ENCODE data around the gene NKAIN2.
"Not testable (repeated sequence)": the region's sequence is repeated elsewhere in the genome, so short reads cannot be mapped to it uniquely, and the experiment has no call there.

The NKAIN2 gene

DNA sequence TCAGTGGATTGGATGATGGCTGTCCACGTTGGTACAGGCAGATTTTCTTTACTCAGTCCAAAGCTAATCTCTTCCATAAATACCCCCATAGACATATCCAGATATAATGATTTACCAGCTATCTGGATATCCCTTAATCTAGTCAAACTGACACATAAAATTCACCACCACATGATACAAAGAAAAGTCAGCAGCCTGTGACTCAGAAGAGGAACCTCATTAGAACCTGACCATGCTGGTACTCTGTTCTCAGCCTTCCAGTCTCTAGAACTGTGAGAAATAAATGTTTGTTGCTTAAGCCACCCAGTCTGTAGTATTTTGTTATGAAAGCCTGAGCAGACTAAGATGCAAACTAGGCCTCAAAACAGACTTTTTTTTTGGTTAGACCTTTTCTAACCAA is 727.3 kb downstream of the NKAIN2 start:
- no peak for DNase-seq

DNA sequence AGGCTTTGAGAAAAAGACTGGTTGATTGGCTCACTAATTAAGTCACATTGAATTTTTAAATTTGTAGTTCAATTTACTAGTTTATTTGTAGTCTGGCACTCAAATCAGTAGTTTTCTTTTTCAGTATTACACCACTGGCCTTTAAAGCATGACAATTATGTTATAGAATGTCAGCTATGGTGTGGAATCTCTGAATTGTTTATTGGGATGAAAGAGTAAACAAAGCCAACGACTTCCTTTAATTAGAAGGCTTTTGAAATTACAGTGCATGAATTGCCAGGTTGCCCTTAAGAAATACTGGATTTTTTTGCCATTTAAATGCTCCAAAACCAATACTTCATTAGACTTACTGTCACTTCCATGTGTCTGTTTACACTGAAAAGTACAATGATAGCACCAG is 731.6 kb downstream of the NKAIN2 start:
- no peak for DNase-seq

DNA sequence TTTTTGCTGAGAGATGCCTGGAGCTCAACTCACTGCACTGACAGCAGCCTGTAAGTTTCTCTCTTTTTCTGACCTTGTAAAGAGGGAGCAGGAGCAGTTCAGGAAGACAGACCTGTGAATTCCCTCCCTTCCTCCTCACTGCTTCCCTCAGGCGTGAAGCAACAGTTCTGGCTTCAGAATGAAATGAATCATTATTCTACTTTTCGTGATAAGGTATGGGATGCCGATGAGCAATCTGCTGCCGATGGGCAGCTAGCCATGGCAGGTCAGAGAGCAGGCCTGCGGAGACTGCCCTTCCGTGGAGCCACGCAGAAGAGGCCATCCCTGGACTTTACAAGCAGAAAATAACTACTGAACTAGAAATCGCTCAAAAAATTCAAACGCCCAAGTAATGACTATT is 732.1 kb downstream of the NKAIN2 start:
- DNase-seq: peak in 1 of 2 experiments; percentile 11

DNA sequence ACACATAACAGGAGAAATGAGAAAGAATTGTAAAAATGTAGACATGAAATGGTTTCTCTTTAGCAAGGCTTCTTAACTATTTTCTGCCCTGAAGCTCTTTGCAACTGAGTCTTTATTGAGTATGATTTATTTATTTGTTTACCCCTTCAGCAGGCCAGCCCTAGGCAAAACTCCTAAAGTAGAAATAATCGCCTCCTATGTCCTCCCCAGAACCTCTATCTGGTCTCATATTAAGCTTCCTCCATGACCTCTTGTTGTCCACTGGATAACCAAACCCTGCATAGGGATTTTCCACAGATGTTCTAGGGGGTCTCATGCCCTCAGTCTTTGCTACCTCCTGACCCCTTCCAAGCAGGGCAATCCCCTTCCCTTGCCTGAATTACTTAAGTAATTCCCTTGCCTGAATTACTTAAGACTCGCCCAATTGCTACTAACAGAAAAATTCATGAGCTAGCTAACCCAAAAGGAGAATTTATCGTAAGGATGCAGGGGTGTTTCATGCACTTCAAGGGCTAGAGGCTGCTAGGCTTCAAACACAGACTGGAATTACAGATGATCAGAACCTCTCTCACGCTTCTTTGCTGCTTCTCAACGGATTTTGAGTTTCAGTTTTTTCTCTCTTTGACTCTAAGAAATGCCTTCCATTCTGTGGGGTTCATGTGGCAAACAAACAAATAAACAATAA is 732.6 kb downstream of the NKAIN2 start:
- DNase-seq: peak in 1 of 2 experiments; percentile 2

DNA sequence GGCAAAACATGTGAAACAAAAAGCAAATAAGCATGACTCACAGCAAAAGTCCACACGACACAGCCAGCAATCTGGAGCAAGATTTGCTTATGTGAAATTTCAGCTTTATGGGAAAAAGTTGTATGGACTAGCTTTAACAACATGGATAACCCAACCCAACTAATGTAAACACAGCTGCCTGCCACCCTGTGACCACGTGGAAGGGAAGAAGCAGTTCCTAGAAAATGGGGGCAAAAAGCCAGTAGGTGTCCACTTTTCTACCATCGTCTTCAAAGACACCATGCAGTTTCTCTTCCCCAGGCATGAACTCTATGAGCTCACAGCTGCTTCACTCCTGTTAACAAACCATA is 733.2 kb downstream of the NKAIN2 start:
- DNase-seq: peak; percentile 45 to 47

DNA sequence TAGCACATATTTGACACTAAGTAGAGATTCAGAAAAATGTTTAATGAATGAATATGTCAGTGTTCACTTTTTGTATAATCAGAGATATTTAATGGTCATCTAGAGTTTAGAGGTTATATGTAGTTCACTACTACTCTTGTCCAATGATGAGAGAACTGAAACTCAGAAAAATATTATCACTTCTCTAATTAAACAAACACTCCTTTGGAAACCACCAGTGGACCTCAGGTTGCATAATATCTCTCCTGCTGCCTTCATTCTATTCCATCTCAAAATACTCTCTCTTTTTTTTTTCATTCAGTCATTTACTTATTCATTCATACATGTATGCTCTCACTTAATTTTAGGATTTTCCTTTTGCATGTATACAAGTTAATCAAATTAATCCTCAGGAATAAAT is 735.4 kb downstream of the NKAIN2 start:
- no peak for DNase-seq

DNA sequence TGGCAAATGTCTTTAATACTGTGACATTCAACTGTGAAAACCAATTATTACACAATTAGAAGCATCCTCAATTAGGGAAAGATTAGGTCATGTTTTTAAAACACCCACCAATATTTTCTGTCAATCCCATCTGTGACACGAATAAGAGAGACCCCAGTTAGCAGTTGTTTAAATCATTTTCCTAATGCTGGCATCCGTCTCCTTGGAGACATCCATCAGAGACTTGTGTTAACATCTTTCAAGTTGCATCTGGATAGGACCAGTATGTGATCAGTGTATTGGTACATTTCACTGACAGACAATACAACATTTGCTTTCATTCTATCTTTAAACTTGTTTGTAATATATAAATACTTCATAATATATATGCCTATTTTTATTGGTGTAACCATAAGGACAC is 737.9 kb downstream of the NKAIN2 start:
- no peak for DNase-seq

DNA sequence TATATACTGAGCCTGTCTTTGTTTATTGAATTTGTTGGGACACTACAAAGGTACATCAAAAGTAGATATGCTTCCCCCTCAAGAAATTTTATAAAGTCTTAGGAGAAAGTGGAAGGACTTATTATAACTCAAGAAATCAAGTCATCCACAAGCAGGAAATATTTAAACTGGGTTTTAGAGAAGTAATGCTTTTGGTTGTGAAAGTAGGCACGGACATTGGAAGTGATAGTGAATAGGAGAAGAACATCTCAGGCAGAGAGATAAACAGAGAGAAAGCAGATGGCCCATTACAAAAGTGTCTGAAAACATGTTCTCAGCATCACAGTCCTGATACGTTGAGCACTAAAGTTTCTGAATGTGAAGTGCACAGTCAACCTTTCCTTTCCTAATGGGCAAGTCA is 742.9 kb downstream of the NKAIN2 start:
- no peak for DNase-seq

DNA sequence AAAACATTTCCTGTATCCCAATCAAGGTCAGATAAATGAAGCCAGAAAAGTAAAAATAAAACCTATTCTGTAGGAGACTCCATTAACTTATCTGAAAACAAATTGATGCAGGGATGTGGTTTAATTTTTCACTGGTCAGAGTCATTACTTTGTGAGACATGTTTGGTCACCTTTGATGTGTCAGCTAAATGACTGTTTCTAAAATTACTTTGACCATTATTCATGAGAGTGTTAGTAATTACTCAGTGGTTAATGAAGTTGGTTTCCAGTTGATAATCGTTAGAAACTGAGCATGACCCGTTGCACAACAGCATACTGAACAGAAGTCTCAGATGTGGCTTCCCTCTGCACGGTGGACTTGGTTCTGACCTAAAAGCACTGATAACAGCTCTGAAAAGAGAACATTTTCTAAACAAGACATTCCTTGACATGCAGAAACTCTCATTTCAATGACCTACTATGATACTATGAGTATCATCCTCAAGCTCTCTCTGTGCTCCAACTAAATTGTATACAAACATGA is 748.1 kb downstream of the NKAIN2 start:
- no peak for DNase-seq

DNA sequence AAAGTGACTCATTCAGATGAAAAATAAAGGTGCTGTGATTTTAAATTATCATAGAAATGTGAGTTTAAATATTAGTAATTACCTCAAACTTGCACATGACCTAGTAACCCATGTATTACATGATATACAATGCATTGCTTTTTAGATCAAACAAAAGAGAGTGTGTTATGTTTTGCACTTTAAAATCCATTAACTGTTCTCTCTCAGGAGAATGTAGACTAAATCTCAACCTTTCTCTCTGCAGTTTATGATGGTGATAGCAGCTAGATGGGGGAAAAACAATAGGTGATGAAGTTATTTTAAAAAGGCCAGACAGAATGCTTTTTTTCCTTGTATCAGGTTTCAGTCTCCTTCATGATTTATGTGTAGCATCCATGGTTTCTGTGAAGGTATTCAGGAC is 754.2 kb downstream of the NKAIN2 start:
- no peak for DNase-seq

DNA sequence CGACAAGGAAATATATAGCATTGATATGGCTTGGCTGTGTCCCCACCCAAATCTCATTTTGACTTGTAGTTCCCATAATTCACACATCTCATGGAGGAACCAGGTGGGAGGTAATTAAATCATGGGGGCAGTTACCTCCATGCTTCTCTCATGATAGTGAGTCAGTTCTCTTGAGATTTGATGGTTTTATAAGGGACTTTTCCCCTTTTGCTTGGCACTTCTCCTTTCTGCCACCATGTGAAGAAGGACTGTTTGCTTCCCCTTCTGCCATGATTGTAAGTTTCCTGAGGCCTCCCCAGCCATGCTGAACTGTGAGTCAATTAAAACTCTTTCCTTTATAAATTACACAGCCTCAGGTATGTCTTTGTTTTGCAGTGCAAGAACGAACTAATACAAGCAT is 756.4 kb downstream of the NKAIN2 start:
- DNase-seq: not testable (repeated sequence)

DNA sequence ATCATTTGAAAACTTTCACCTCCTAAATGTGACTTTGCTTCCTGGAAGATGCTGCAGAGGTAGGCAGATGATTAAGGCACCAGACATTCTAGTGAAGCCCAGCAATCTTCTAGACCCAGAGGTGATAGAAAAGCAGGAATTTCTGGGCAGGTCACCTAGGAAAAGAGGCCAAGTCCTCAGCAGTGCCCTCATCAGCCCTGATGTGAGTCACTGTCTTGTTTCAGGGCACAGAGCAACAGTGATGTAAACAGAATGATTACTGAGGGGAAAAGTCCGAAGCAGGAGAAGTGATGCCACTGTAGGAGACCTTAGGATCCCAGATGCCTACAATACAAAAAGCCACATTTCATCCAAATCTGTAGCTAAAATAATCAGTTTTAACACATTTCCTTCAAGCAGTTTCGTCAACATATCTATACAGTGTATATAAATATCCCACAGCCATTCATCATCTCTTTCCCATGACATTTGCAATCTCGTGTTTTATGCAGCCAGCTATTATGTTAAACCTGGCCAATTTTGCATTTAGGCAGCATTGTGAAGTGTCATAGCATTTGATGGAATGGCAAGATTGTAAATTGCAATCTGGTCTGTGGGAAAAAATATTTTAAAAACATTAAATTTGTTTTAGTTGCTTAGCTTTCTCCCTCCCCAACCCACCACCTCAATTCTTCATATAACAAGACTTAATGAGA is 757.4 kb downstream of the NKAIN2 start:
- no peak for DNase-seq

DNA sequence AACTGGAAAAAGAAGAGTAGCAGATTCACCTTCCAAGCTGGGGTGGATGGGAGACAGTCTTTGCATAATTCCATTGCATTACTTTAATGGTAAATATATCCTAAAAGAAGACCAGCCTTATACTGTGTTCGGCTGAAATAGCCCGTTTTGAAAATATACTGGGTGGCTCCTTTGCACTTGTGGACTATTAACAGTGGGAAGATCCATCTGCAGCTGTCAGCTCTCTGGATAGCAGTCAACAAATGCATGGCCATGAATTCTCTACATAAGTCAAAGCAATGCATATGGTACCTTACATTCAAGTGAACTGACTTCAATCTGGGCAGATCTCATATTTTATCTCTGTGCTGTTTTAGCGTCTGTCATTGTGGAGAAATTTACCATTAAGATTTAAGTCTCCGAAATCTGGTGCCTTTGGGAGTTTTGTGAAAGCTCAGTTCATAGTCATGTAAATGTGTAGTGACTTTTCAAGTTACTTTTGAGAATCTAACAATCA is 758.0 kb downstream of the NKAIN2 start:
- no peak for DNase-seq

DNA sequence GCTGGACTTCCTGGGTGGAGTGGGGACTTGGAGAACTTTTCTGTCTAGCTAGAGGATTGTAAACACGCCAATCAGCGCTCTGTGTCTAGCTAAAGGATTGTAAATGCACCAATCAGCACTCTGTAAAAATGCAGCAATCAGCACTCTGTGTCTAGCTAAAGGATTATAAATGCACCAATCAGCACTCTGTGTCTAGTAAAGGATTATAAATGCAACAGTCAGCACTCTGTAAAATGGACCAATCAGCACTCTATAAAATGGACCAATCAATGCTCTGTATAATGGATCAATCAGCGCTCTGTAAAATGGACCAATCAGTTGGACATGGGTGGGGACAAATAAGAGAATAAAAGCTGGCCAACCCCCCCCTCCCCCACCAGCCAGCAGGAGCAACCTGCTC is 760.5 kb downstream of the NKAIN2 start:
- not testable (repeated sequence) for DNase-seq

DNA sequence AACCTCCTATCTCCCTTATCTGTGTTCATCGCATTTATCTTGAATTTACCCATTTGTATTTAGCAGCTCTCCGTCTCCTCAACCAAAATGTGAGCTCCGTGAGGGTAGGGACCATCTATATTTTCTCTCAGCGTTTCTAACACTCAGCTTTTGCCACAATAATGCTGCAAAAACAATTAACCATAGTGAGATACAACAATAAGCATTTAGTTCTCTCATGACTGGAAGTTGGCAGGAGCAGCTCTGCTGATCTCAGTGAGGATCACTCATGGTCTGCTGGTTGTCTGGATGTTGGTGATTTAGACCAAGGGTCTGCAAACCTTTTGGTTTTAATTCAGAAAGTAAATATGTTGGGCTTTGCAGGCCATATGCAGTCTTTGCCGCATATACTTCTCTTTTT is 763.7 kb downstream of the NKAIN2 start:
- DNase-seq: no peak

DNA sequence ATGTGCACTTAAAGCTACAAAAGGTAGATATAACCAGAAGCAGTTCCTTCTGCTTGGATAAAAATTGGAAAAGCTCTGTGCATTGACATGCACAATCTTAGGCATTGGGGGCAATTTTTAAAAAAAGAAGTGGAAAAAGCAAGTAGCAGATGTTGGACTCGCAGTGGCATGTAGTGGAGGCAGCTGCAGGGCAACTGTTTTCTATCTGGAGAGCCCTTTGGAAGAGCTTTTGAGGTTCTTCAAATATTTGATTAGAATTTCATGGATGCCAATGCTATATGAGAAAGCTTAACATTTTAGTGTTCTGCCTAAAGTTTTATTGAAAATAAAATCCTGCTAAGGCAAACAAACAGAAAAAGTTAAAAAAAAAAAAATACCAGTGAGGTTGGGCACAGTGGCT is 770.3 kb downstream of the NKAIN2 start:
- DNase-seq: peak; percentile 39 to 50

DNA sequence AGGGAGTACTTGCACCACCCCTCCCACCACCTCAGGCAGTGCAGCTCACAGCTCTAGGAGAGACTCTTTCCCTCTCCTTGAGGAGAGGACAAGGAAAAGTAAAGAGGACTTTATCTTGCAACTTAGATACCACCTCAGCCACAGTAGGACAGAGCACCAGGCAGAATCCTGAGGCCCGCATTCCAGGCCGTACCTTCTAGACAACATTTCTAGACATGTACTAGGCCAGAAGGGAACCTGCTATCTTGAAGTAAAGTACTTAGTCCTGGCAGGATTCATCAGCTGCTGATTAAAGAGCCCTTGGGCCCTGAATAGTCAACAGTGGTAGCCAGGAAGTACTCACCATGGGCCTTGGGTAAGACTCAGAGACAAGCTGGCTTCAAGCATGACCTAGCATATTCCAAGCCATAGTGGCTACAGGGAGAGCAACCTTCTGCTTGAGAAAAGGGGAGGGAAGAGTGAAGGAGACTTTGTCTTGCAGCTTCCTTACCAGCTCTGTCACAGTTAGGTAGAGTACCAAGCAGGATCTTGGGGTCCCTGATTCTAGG is 774.1 kb downstream of the NKAIN2 start:
- no peak for DNase-seq

DNA sequence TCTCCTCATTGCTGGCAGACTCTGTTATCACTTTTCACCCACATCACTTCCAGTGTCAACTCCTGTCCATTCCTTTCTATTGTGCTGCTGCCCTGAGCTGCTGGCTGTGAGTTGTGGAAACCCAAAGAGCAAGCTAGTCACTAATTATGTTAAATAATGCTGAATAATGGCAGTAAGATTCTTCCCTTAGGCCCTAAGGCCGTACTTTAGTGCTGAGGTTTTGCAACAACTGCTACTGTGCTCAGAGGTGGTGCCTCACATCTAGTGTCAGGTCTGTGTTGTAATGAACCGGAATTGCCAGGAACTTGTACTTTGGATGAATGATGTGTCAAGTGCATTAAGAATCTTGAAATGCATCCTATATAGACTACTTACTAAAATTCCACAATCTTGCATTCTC is 786.3 kb downstream of the NKAIN2 start:
- no peak for DNase-seq

DNA sequence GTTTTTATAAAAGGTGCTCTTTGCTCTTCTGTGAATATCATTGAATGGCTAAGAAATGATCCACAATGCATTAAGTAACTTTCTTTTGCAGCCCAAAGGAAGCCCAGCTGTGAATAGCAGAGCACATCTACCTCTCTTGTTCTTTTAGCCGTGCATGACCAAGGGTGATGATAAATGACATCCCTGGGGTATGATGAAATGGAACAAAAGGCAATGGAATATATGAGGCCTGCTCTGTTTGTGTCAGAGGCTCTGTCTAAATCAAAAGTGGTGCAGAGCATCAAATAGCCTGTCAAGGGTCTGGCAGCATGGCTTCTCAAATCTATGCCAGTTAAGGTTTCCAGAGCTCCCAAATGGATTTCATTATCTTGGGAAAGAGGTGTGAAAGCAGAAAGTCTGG is 796.0 kb downstream of the NKAIN2 start:
- no peak for DNase-seq

DNA sequence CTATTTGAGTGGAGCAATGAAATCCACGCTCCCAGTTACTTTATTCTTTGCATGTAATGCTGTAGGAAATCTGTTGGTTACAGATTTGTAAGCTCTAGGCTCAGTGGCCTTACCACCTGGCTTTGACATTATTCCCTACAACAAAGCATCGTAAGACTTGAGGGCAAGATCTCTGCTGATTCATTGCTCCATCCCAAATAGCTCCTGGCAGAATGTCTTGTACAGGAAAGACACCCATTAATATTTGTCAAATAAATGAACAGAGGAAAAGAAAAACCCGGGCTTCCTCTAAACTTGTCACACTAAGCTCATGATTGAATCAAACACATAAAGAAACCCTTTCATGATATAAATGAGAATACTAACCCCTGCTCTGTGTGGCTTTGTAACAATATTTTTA is 801.1 kb downstream of the NKAIN2 start:
- no peak for DNase-seq

DNA sequence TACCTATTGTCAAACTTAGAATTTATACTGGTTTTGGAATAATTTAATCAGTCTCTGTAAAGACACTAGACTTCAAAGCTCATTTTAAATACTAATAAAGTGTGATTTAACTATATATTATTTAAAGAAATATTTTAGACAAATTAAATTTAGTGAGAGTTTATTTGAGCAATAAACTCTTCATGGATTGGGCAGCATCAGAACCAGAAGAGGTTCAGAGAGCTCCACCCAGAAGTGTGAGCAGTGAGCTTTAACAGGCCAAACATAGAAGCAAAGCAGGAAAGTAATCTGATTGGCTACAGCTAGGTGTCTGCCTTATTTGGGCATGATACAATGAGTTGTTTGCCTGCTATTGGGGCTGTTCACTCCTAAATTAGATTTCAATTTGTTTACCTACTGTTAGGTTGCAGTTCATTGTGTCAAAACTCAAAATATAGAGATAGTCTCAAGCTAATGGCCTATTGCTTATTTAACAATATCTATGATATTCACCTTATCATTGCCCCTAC is 803.5 kb downstream of the NKAIN2 start:
- no peak for DNase-seq

DNA sequence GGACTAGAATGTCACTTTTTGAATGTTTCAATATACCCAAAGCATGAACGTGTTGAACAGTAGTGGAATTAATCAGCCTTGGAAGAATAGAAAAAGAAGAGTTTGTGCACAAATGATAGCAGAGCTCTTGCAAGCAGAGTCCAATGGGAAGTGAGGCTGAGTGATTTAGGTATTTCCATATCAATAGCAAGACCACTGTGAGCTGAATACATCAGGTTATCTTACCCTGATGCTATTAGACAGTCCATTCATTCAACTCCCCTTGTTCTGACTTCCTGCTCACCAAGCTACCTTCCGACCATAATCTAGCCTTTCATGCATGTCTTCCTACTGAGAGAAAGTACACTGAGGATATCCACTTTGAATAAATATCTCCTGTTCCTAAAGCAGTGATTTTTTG is 809.4 kb downstream of the NKAIN2 start:
- no peak for DNase-seq

DNA sequence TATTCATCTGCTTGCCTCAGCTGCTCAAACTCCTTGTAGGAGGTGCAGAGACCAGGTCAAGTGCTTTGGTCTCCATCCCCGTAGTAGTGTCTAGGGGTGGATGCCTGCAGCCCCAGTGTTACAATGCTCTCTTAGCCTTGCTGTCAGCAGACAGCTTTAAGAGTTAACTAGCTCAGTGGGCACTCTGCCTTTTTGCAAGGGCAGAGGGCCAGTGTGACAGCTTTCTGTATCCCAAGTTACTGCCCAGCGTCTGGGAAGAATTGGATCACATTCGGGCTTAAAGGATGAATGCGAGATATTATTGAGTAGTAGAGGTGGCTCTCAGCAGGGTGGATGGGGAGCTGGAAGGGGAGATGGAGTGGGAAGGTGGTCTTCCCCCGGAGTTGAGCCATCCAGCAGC is 818.7 kb downstream of the NKAIN2 start:
- no peak for DNase-seq

DNA sequence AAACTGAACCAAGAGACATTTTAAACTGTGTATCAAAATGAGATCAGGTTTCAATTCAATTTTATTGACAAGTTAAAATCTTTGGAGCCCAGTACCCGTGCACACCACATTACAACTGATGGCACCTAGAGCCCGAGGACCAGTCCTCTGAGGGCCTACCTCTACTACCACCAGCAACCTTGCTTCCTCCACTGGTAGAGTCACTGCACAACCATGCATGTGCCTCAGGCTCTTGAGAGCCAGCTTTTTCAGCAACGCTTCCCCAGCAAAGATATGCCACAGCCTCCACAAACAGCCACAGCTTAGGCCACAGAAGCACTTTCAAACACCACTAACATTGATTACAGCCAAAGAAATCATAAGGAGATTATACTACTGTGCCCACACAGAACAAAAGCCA is 830.0 kb downstream of the NKAIN2 start:
- no peak for DNase-seq

Measured in SHP77 (cell line).